Amygdala (tissue), 56 donors: ENCODE measurements around the gene SLC43A1.
"Not testable (repeated sequence)": the region's sequence is repeated elsewhere in the genome, so short reads cannot be mapped to it uniquely, and the experiment has no call there.

Source experiments
- DNase-seq, 56 donors: peaks; one replicate each; lab custom pipeline; 2025; lab: John Stamatoyannopoulos, UW

The SLC43A1 gene

DNA sequence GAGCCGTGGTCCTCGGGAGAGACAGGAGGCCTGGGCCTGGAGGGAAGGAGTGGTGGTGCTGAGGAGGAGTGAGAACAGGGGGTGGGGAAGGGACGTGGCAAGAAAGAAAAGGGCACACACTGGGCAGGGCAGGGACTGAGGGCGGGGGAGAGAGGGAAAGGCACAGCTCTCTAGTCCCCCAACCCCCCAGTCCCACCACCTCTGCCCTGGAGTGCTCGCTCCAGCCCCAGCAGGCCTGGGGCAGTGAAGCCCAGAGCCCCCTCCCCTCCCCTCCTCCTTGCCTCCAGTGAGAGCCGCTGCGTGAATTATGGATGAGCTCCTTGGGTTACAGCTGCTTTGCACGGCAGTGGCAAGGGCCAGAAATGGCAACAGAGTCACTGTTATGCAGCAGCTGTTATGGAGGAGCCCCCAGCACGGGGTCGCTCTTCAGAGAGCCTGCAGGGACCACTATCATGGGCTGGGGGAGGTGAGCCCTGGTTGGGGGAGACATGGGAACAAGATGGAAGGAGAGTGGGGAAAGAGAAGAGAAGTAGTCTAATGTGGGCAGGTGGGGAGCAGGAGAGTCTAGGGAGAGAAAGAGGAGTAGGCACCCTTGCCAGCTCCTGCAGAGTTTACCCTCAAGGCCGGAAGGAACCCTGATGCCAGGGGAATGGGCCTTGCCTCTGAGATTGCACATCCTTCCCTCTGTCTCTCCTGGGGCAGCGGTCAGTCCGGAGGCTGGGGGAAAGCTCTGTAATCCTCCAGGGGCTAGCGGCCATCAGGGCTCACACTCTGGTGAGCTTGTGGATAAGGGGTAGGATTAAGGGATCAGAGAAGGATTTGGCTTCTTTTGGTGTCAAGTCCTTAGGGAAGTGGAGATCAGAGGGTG lies 51.6 kb downstream of the SLC43A1 start:
- DNase-seq, result no peak

DNA sequence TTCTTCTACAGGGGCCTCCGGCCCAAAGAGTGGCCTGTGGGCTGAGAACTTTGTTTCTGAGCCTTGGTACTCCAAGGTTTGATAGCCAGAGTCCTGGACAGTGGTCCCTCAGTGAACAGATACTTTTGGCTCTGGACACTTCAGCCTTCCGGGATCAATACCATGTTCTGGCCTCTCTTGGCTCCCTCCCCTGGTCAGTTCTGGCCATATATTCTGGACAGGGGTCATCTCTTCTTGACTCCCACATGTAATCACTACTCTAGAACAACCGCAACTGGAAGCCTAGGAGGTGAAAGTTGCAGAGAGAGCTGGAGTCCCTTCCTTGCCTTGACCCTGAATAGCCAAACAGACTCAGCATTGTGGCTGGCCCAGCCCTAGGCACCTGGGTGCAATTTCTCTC lies 52.9 kb downstream of the SLC43A1 start:
- DNase-seq, result no peak

- peak in 1 of 56 donors; percentile 25 for DNase-seq
These were observed 53.5 kb downstream of the SLC43A1 start for GRCh38 chr11:57461841-57462489.

- DNase-seq, result no peak
These were observed 54.4 kb downstream of the SLC43A1 start for GRCh38 chr11:57460758-57461749.

- DNase-seq, result peak in 17 of 56 donors; percentile 5 to 55 (median 36)
These were observed 55.3 kb downstream of the SLC43A1 start, which contains the start of gene RTN4RL2 for GRCh38 chr11:57460022-57460757. Gene RTN4RL2 (plus strand): TSS chr11:57460528. CDS start chr11:57460866, 338 bp downstream.

DNA sequence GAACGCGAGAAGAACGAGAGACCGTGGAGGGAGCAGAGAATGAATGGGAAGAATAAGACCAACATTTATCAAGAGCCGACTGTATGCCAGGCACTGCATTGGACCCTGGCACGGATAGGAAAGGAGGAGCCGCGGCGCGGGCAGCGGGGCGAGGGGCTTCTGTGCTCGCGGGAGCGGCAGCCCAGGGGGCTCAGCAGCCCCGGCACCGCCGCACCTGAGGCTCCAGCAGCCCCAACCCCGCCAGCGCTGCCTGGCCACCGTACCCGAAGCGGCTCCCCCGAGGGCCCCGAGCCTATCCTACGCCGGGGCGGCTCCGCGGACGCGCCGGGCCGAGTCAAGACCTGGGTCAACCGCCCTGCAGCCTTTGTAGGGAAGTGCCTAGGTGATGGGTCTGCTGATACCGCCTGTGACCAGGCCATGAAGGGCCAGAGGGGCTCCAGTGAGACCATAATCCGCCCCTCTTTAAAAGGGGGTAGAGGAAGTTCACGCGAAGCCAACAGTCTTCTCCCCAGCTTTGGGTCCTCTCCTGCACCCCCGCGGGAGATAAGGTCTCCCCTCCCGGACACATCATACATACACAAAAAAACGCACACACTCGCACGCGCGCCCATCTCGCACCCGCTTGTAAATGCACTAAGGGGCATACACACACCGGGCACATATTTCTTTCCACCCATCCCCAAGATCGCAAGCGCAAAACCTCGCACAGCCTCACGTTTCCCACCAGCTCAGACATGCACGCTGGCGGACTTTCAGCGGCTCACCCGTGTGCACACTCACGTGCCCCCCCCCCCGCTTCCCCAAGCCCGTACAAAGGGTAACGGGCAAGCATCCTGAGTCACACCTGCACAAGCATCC lies 56.1 kb downstream of the SLC43A1 start:
- DNase-seq, result peak in 1 of 56 donors; percentile 21

DNA sequence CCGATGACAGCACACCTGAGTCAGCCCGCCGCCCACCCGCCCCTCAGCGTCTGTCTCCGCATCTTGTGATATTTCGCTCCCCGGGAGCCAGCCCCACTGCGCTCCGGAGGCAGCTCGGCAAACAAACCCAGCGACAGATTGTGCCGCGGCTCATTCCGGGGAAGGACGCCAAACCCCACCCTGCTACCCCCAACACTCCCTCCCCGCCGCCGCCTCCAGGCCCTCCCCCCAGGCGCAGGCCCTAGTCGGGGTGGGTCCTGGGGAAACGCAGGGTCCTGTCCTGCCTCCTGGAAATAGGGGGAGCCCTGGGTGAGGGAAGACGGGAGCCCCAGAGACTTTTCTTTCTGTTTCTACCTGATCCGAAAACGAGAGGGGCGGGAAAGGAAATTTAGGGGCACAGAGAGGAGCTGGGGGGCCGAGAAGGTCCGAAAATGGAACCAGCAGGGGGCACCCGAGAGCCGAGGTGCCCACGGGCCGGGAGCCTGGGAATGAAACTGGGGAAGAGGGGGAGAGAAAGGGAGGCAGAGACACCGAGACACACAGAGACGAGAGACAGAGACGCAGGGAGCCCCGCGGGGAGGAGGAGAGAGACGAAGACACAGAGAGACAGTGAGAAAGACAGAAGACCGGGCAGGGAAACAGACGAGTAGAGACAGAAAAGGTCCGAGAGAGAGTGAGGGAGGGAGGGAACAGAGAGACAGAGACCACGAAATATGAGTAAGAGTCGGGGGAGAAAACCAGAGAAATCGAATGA lies 56.9 kb downstream of the SLC43A1 start:
- DNase-seq, result peak in 24 of 56 donors; percentile 8 to 75 (median 42)

GRCh38 chr11:57458060-57458409 lies 57.5 kb downstream of the SLC43A1 start:
- DNase-seq, result no peak

DNA sequence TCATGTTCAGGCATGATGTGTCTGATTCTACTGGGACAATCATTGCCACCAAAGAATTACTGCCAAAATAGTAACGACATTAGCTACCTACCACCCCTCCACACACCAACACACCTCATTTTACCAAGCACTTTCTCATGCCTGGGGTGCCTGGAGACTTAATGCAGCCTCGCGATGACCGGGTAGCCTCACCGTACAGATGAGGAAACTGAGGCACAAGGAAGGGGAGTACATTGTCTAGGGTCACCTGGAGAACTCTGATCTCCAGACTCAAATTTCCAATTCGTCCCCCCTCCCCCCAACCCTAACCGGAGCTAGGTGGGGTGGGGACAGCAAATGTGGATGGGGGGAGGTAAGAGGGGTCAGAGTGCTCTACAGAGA lies 57.9 kb downstream of the SLC43A1 start:
- DNase-seq, result no peak

GRCh38 chr11:57456960-57457642 lies 58.4 kb downstream of the SLC43A1 start:
- peak in 55 of 56 donors; percentile 18 to 93 (median 73) for DNase-seq

GRCh38 chr11:57453543-57454177 lies 61.8 kb downstream of the SLC43A1 start:
- no peak for DNase-seq

GRCh38 chr11:57446055-57446454 lies 69.4 kb downstream of the SLC43A1 start:
- no peak for DNase-seq

- DNase-seq, result not testable (repeated sequence)
These were observed 70.4 kb downstream of the SLC43A1 start for GRCh38 chr11:57445122-57445394.

- DNase-seq, result no peak
These were observed 71.0 kb downstream of the SLC43A1 start for GRCh38 chr11:57444362-57445121.

DNA sequence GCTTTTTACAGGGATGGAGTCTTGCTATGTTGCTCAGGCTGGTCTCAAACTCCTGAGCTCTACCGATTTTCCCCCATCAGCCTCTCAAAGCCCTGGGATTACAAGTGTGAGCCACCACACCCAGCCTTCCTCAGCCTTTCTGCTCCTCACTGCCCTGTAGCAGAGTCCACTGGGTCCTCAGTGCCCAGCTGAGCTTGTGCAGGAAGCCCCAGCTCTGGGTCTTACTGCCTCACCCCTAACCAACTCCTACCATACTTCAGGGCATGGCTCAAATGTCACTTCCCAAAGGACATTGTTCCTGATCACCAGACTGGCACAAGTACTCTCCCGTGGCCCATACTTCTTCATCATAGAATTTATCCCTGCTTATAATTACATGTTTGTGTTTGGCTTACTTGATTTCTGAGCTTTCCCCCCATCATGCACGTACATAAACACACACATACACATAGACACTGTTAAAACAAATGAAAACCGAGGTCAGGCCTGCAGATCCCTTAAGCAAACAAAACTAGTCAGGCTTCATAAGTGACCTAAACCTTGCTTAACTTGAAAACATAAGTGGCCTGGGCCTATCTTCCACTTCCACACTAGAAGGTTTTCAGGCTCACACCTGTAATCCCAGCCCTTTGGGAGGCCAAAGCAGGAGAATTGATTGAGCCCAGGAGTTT lies 74.6 kb downstream of the SLC43A1 start:
- no peak for DNase-seq

GRCh38 chr11:57439786-57440185 lies 75.7 kb downstream of the SLC43A1 start:
- DNase-seq, result no peak
